Osteoblast (primary cell): ENCODE data around the gene SOBP. TPM values are rescaled to one million over a fixed set of nuclear protein-coding genes. Genes with fewer than 3 reads are reported as not detected.

Source experiments
- DNase-seq: peaks from one replicate; pipeline ENCODE4 v3.0.0; 2011; ENCODE audit warnings: low spot score, mixed read lengths; ENCODE audit not compliant: insufficient read length; ENCODE audit errors: missing footprints
- H2AFZ ChIP-seq: 2 replicates; pipeline ENCODE4 v1.6.0; 2011; ENCODE audit warnings: mild to moderate bottlenecking, low read length
- H3K27ac ChIP-seq: 2 replicates; pipeline ENCODE4 v1.5.1; 2011; ENCODE audit warnings: mild to moderate bottlenecking, low read depth, low read length, moderate library complexity
- H3K27me3 ChIP-seq: 2 replicates; pipeline ENCODE4 v1.6.0; 2012; ENCODE audit warnings: mild to moderate bottlenecking, control low read depth, inconsistent platforms, low read length, moderate library complexity; ENCODE audit not compliant: insufficient read depth
- H3K36me3 ChIP-seq: 2 replicates; pipeline ENCODE4 v1.5.1; 2011; ENCODE audit warnings: mild to moderate bottlenecking, low read length, control low read depth, moderate library complexity; ENCODE audit not compliant: insufficient read depth
- H3K4me1 ChIP-seq: 2 replicates; pipeline ENCODE4 v1.5.1; 2011; ENCODE audit warnings: mild to moderate bottlenecking, low read length, control low read depth, moderate library complexity; ENCODE audit not compliant: insufficient read depth
- H3K4me2 ChIP-seq: 2 replicates; pipeline ENCODE4 v1.6.0; 2011; ENCODE audit warnings: mild to moderate bottlenecking, low read length; ENCODE audit not compliant: insufficient read depth
- H3K4me3 ChIP-seq: fragments of 200-600 bp; sonication (generic); 3 replicates; pipeline ENCODE4 v1.5.1; 2012; ENCODE audit warnings: mild to moderate bottlenecking, low read length, inconsistent platforms; ENCODE audit not compliant: insufficient read depth
- H3K79me2 ChIP-seq: 2 replicates; pipeline ENCODE4 v1.6.0; 2012; ENCODE audit warnings: mild to moderate bottlenecking, low read length, control low read depth, inconsistent platforms; ENCODE audit not compliant: insufficient read depth
- H3K9me3 ChIP-seq: 2 replicates; pipeline ENCODE4 v1.5.1; 2011; ENCODE audit warnings: low read depth, low read length, control low read depth
- H4K20me1 ChIP-seq: 2 replicates; pipeline ENCODE4 v1.6.0; 2012; ENCODE audit warnings: mild to moderate bottlenecking, low read length, control low read depth; ENCODE audit not compliant: insufficient read depth
- total RNA-seq: library from RNA; depleted of rRNA; stranded (reverse); fragments of >200 nt; gene quantifications from 2 replicates; pipeline ENCODE4 v1.2.3, GENCODE V29; 2012
- TF ChIP-seq, protein P1 (sequence below): IDR thresholded peaks from 2 replicates; pipeline ENCODE4 v1.5.1; 2011; ENCODE audit warnings: mild to moderate bottlenecking, low read depth, low read length, moderate library complexity; ENCODE audit errors: extremely low read depth

SOBP gene
- total RNA-seq, 1 donor, result 3.6 TPM

DNA sequence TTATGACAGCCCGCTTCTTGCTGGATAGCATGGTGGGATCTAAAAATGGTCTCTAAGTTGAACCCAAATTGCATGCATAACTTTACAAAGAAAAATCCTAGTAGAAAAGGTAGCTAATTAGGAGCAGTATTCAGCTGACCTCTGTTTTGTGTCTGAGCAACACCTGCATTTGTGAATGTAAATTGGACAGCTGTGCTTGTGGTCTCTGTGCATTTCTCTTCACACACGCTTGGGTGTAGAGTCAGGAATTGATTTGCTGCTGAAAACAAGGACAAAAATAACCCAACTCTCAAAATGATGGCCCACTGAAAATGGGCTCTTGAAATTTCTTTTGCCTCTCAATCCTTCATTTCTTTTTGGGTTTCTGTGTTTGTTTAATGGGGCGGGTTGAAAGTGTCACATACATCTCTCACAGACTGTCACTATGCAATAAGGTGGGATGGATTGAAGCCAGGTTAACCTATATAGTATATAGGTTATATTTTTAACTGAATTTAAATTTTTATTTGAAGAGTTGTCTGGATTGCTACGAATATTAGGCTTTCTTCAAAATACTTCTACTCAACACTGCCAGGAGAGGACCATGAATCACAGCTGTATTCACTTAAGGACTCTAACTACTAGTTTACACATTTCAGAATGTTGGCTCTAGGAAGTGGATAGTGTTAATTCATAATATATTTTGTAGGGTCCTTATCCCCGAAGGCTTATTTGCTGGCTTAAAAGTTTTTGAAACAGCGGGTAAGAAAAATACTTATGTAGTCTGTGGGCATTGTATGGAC is 46.5 kb downstream of the SOBP start:
- TF ChIP-seq, protein P1, sequence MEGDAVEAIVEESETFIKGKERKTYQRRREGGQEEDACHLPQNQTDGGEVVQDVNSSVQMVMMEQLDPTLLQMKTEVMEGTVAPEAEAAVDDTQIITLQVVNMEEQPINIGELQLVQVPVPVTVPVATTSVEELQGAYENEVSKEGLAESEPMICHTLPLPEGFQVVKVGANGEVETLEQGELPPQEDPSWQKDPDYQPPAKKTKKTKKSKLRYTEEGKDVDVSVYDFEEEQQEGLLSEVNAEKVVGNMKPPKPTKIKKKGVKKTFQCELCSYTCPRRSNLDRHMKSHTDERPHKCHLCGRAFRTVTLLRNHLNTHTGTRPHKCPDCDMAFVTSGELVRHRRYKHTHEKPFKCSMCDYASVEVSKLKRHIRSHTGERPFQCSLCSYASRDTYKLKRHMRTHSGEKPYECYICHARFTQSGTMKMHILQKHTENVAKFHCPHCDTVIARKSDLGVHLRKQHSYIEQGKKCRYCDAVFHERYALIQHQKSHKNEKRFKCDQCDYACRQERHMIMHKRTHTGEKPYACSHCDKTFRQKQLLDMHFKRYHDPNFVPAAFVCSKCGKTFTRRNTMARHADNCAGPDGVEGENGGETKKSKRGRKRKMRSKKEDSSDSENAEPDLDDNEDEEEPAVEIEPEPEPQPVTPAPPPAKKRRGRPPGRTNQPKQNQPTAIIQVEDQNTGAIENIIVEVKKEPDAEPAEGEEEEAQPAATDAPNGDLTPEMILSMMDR, result no peak
- Histone ChIP-seq H3K4me2 (no peak overlapping the region), H4K20me1 (no peaks in the 10 kb centered on the region), H3K4me3 (no peak overlapping the region), H3K27ac (no peak overlapping the region), H2AFZ (no peak overlapping the region), H3K27me3 (no peaks in the 10 kb centered on the region), H3K36me3 (no peaks in the 10 kb centered on the region), H3K4me1 (no peaks in the 10 kb centered on the region), H3K79me2 (no peaks in the 10 kb centered on the region), H3K9me3 (no peaks in the 10 kb centered on the region)
- DNase-seq, result no peak

DNA sequence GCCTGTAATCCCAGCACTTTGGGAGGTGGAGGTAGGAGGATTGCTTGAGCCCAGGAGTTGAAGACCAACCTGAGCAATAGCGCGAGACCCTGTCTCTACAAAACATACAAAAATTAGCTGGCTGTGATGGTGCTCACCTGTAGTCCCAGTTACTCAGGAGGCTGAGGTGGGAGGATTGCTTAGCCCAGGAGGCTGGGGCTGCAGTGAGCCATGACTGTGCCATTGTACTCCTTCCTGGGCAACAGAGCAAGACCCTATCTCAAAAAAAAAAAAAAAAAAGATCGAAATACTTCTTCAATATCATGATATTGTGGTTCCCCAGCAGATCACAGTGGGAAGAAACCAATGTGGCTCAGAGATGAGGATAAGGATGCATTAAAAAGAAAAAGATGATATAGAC is 47.6 kb downstream of the SOBP start:
- Histone ChIP-seq H3K27me3 (no peaks in the 10 kb centered on the region), H3K27ac (no peak overlapping the region), H3K4me1 (no peaks in the 10 kb centered on the region), H3K9me3 (no peaks in the 10 kb centered on the region), H3K4me3 (no peak overlapping the region), H4K20me1 (no peaks in the 10 kb centered on the region), H3K36me3 (no peaks in the 10 kb centered on the region), H3K4me2 (no peak overlapping the region), H3K79me2 (no peaks in the 10 kb centered on the region), H2AFZ (no peak overlapping the region)
- DNase-seq, result no peak
- TF ChIP-seq, protein P1, result no peak

DNA sequence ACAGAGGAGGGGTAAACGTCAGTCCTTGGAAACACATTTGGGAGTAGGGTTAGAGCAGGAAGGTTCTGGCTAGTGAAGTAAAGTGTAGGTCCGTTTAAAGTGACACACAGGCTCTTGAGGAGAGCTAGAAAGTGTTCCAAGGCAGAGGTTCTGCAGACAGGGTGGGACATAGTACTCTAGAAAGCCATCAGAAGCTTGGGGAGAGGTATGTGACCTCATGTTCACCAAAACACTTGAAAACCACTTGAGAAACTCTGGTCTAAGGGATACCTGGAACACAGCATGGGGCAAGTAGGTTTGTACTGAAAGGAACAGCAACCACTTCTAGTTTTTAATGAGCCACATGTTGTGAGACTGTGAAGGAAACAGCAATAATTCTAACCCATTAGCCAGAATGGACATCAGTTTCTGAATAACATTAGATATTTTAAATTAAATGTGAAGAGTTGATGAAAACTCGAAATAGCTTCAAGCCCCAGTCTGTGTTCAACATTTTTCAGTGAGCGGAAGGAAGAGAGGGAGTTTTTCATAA is 49.0 kb downstream of the SOBP start:
- Histone ChIP-seq H3K27ac (no peak overlapping the region), H2AFZ (no peak overlapping the region), H3K4me1 (no peaks in the 10 kb centered on the region), H3K36me3 (no peaks in the 10 kb centered on the region), H4K20me1 (no peaks in the 10 kb centered on the region), H3K9me3 (no peaks in the 10 kb centered on the region), H3K4me3 (no peak overlapping the region), H3K27me3 (no peaks in the 10 kb centered on the region), H3K4me2 (no peak overlapping the region), H3K79me2 (no peaks in the 10 kb centered on the region)
- TF ChIP-seq, protein P1, result no peak
- no peak for DNase-seq

DNA sequence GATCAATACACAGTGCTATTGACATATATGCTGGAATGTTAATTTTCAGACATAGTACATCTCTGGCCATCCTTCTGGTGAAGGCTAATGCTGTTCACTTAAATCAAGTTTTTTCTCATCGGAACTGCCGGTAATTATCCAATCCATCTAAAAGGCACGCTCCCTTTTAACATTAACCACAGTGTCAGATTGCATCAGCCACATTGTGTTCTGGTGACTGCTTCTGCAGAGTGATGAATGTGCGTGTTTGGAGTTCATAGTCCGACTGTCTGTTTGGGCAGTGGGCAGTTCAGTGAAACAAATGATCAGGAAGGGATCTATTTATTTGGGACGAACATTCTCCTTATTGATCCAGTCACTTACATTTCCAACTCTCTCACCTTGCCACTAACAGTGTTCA is 49.5 kb downstream of the SOBP start:
- no peaks in the 10 kb centered on the region for H3K36me3 ChIP-seq
- no peaks in the 10 kb centered on the region for H3K79me2 ChIP-seq
- H2AFZ ChIP-seq, result no peak overlapping the region
- no peaks in the 10 kb centered on the region for H3K4me1 ChIP-seq
- H4K20me1 ChIP-seq, result no peaks in the 10 kb centered on the region
- H3K4me3 ChIP-seq, result no peak overlapping the region
- H3K4me2 ChIP-seq, result no peak overlapping the region
- no peak overlapping the region for H3K27ac ChIP-seq
- TF ChIP-seq, protein P1, result no peak
- no peaks in the 10 kb centered on the region for H3K9me3 ChIP-seq
- DNase-seq, result no peak
- H3K27me3 ChIP-seq, result peaks cover 2% of the 10 kb centered on the region
